Liver (tissue), 9 donors: Measurements from ENCODE around the gene MIDN. TPM values are rescaled to one million over a fixed set of nuclear protein-coding genes. Genes with fewer than 3 reads are reported as not detected.

Experiments
- DNase-seq: peaks from one replicate; pipeline ENCODE4 v3.0.0-alpha.2; 2017; ENCODE audit warnings: low spot score
- H3K27ac ChIP-seq, 2 donors: one replicate each; pipeline ENCODE4 v1.7.0; 2013; ENCODE audit warnings: inconsistent platforms in 2 of 2, low read length in 2 of 2, control low read depth in 1 of 2, low read depth in 1 of 2, mild to moderate bottlenecking in 1 of 2
- H3K27me3 ChIP-seq, 4 donors: one replicate each; pipeline versions ENCODE4 v1.6.1 to v1.7.0; 2013; ENCODE audit warnings: low read length in 3 of 4, inconsistent platforms in 1 of 4, mild to moderate bottlenecking in 1 of 4, moderate library complexity in 1 of 4; ENCODE audit not compliant: control insufficient read depth in 4 of 4, insufficient read depth in 4 of 4
- H3K36me3 ChIP-seq, 4 donors: one replicate each; pipeline versions ENCODE4 v1.6.1 to v1.7.0; 2013; ENCODE audit warnings: low read length in 3 of 4, mild to moderate bottlenecking in 3 of 4, low read depth in 1 of 4, moderate library complexity in 1 of 4; ENCODE audit not compliant: control insufficient read depth in 4 of 4, insufficient read depth in 3 of 4
- H3K4me1 ChIP-seq, 4 donors: one replicate each; pipeline versions ENCODE4 v1.6.1 to v1.7.0; 2013; ENCODE audit warnings: low read length in 3 of 4, mild to moderate bottlenecking in 3 of 4, moderate library complexity in 1 of 4; ENCODE audit not compliant: control insufficient read depth in 4 of 4, insufficient read depth in 4 of 4
- H3K4me3 ChIP-seq, 3 donors: one replicate each; pipeline versions ENCODE4 v1.6.1 to v1.7.0; 2013; ENCODE audit warnings: low read length in 3 of 3, control low read depth in 1 of 3, low read depth in 1 of 3, mild to moderate bottlenecking in 1 of 3
- H3K9ac ChIP-seq, 2 donors: one replicate each; pipeline ENCODE4 v1.7.0; 2013; ENCODE audit warnings: low read length in 2 of 2, mild to moderate bottlenecking in 2 of 2, moderate library complexity in 2 of 2, control low read depth in 1 of 2, low read depth in 1 of 2
- H3K9me3 ChIP-seq, 4 donors: one replicate each; pipeline versions ENCODE4 v1.6.1 to v1.7.0; 2013; ENCODE audit warnings: low read length in 3 of 4; ENCODE audit not compliant: control insufficient read depth in 4 of 4
- EGR1 ChIP-seq, 2 donors: IDR thresholded peaks; 2 replicates each; pipeline ENCODE4 v1.6.1; 2016 to 2018; ENCODE audit warnings: antibody characterized with exemption in 2 of 2, low read depth in 2 of 2
- FOXA1 ChIP-seq: IDR thresholded peaks from 2 replicates; pipeline ENCODE4 v1.6.1; 2016; ENCODE audit warnings: antibody characterized with exemption
- GABPA ChIP-seq, 2 donors: IDR thresholded peaks in 1 of 2; conservative IDR thresholded peaks in 1 of 2; 2 replicates each; pipeline ENCODE4 v1.6.1; 2016; ENCODE audit warnings: antibody characterized with exemption in 2 of 2, mild to moderate bottlenecking in 1 of 2, moderate library complexity in 1 of 2
- HNF4A ChIP-seq, 2 donors: conservative IDR thresholded peaks; 2 replicates each; pipeline ENCODE4 v1.6.1; 2016; ENCODE audit warnings: antibody characterized with exemption in 2 of 2, mild to moderate bottlenecking in 2 of 2
- JUND ChIP-seq, 2 donors: IDR thresholded peaks; 2 replicates each; pipeline ENCODE4 v1.6.1; 2016; ENCODE audit warnings: antibody characterized with exemption in 2 of 2
- NR2F2 ChIP-seq: IDR thresholded peaks from 2 replicates; pipeline ENCODE4 v1.6.1; 2016; ENCODE audit warnings: antibody characterized with exemption
- RAD21 ChIP-seq, 2 donors: IDR thresholded peaks; 2 replicates each; pipeline ENCODE4 v1.6.1; 2016; ENCODE audit warnings: antibody characterized with exemption in 2 of 2, mild to moderate bottlenecking in 2 of 2
- RXRA ChIP-seq, 2 donors: IDR thresholded peaks; 2 replicates each; pipeline ENCODE4 v1.6.1; 2017 to 2018; ENCODE audit warnings: antibody characterized with exemption in 2 of 2, mild to moderate bottlenecking in 1 of 2
- SP1 ChIP-seq: IDR thresholded peaks from 2 replicates; pipeline ENCODE4 v1.6.1; 2018; ENCODE audit warnings: antibody characterized with exemption, mild to moderate bottlenecking
- TAF1 ChIP-seq: conservative IDR thresholded peaks from 2 replicates; pipeline ENCODE4 v1.6.1; 2016; ENCODE audit warnings: antibody characterized with exemption, mild to moderate bottlenecking
- WGBS: extraction: QIAGEN DNeasy Blood & Tissue Kit; methylation state at CpG from one replicate; pipeline ENCODE4 v1.1.7; 2013; 5-methylcytosine and 5-hydroxymethylcytosine counted together
- polyA plus RNA-seq, 2 donors: library from polyadenylated mRNA; stranded (reverse) in 1 of 2; unstranded in 1 of 2; fragments of 200-250 nt in 1 of 2; fragments of >200 nt in 1 of 2; fragmentation: Nextera tagmentation in 1 of 2; extraction: Ambion mirVana in 1 of 2; gene quantifications; one replicate each; pipeline versions ENCODE4 v1.2.1 to v1.2.3, GENCODE V29; 2013 to 2015
- total RNA-seq, 2 donors: library from RNA; depleted of rRNA; stranded (reverse); fragments of >200 nt; gene quantifications; one replicate each; pipeline ENCODE4 v1.2.3, GENCODE V29; 2014
- TF ChIP-seq, protein P1 (sequence below): IDR thresholded peaks from 2 replicates; pipeline ENCODE4 v1.6.1; 2016; ENCODE audit warnings: antibody characterized with exemption
- TF ChIP-seq, protein P2 (sequence below): IDR thresholded peaks from 2 replicates; pipeline ENCODE4 v1.6.1; 2016; ENCODE audit warnings: antibody characterized with exemption
- TF ChIP-seq, protein P3 (sequence below): IDR thresholded peaks from 2 replicates; pipeline ENCODE4 v1.6.1; 2016; ENCODE audit warnings: antibody characterized with exemption, mild to moderate bottlenecking
- TF ChIP-seq, protein P4 (sequence below): fragments of 150-350 bp; IDR thresholded peaks from 2 replicates; pipeline ENCODE4 v1.5.1; 2017; ENCODE audit warnings: improper control_type of control experiment, low read depth, low read length; ENCODE audit not compliant: missing input control
- donor health status: healthy.
- donor health status: healthy.
- donor health status: healthy.
- donor health status: healthy.
- donor health status: healthy.

Gene MIDN
- total and polyA plus RNA-seq, 4 donors = 2.9 to 22.9 (median 11.8) TPM

DNA sequence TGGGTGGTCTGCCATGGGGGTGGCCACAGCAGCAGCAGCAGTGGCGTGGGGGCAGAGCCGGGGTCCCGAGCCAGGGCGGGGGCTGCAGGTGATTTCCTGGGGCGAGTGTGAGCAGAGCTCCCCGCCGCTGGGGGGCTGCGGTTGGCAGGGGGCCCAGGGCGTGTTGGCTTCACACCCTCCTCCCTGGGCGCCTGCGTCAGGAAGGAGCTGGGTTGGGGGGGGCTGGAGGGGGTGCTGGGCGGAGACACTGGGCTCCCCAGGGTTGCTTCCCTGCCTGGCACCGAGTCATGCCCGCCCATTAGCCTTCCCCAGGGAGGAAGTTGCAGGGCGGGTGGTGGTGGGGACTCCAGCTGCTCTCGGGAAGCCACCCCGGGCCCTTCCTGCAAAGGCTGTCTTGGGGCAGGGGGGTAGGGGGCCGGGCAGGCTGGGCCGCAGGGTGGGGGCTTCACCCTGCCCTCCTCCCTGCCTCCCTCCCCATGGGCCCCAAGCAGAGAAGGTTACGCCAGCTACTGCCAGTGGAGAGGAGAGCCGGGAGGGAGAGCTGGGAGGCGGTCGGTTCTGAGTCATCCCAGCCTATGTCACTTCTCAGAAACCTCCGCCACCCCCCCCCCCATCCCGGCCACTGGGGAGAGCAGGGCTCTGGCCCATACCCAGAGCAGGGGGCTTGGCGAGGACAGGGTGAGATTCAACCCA, 4.6 kb downstream of the MIDN start:
- Histone ChIP-seq H3K9ac (no peak overlapping the region), H3K27me3 (no peaks in the 10 kb centered on the region), H3K4me3 (peak overlapping the region in 1 of 3 donors; percentile 75), H3K9me3 (no peaks in the 10 kb centered on the region), H3K27ac (peak overlapping the region; percentile 90 to 97), H3K4me1 (peaks cover 11 to 66% (median 40%) of the 10 kb centered on the region in 4 donors), H3K36me3 (peaks cover 20 to 30% (median 22%) of the 10 kb centered on the region in 4 donors)
- DNase-seq = peak; percentile 78
- 4% methylated on average over 26 of the region's 26 CpGs for WGBS
- TF ChIP-seq HNF4A (conservative IDR thresholded peaks at IDR 0.05) = no peak
- no peak for TF ChIP-seq GABPA (IDR thresholded peaks at IDR 0.05 in 1 of 2, conservative IDR thresholded peaks at IDR 0.05 in 1 of 2)
- no peak for TF ChIP-seq RAD21 (IDR thresholded peaks at IDR 0.05)
- no peak for TF ChIP-seq FOXA1
- TF ChIP-seq EGR1 (IDR thresholded peaks at IDR 0.05; ENCODE audit: low read depth in 2 of 2) = peak in 1 of 2 donors; percentile 2
- TF ChIP-seq, protein P1, sequence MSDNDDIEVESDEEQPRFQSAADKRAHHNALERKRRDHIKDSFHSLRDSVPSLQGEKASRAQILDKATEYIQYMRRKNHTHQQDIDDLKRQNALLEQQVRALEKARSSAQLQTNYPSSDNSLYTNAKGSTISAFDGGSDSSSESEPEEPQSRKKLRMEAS = no peak
- peak; percentile 73 to 85 for TF ChIP-seq JUND (IDR thresholded peaks at IDR 0.05)
- no peak for TF ChIP-seq TAF1
- TF ChIP-seq, protein P2, sequence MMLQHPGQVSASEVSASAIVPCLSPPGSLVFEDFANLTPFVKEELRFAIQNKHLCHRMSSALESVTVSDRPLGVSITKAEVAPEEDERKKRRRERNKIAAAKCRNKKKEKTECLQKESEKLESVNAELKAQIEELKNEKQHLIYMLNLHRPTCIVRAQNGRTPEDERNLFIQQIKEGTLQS = peak; percentile 70

DNA sequence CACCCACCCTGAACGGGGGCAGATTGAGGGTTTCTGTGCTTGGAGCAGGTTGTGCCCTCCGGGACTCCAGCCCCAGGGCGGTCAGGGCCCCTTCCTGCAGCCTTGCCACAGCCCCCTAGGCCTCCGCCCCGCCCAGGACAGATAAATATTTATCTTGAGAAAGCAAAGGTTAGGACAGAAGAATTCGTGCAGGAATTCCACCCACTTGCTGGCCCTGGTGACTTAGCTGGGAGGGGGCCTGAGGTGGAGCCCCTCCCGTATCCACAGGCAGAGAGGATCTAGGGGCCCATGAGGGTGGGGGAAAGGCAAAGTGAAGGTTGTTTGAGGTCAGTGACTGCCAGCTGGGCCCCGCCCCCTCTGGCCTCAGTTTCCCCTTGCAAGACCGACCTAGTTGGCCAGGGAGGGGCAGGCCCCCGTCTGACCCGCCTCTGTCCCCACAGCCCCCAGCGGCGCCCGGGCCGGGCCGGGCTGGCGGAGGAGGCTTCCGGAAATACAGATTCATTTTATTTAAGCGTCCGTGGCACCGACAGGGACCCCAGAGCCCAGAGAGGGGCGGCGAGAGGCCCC, 5.2 kb downstream of the MIDN start:
- Histone ChIP-seq H3K27ac (peak overlapping the region; percentile 90 to 97), H3K4me3 (peak overlapping the region in 1 of 3 donors; percentile 75), H3K9ac (peak overlapping the region in 1 of 2 donors; percentile 37), H3K4me1 (peaks cover 15 to 68% (median 41%) of the 10 kb centered on the region in 4 donors), H3K9me3 (no peaks in the 10 kb centered on the region), H3K27me3 (no peaks in the 10 kb centered on the region), H3K36me3 (peaks cover 20 to 30% (median 23%) of the 10 kb centered on the region in 4 donors)
- WGBS = 41% methylated on average over 23 of the region's 23 CpGs
- TF ChIP-seq RXRA (IDR thresholded peaks at IDR 0.05) (peak in 1 of 2 donors; percentile 69), RAD21 (IDR thresholded peaks at IDR 0.05) (no peak), HNF4A (conservative IDR thresholded peaks at IDR 0.05) (peak; percentile 23 to 42), EGR1 (IDR thresholded peaks at IDR 0.05; ENCODE audit: low read depth in 2 of 2) (peak in 1 of 2 donors; percentile 11), GABPA (IDR thresholded peaks at IDR 0.05 in 1 of 2, conservative IDR thresholded peaks at IDR 0.05 in 1 of 2) (no peak), NR2F2 (peak; percentile 61), SP1 (peak; percentile 23), JUND (IDR thresholded peaks at IDR 0.05) (peak in 1 of 2 donors; percentile 7)
- TF ChIP-seq, protein P3, sequence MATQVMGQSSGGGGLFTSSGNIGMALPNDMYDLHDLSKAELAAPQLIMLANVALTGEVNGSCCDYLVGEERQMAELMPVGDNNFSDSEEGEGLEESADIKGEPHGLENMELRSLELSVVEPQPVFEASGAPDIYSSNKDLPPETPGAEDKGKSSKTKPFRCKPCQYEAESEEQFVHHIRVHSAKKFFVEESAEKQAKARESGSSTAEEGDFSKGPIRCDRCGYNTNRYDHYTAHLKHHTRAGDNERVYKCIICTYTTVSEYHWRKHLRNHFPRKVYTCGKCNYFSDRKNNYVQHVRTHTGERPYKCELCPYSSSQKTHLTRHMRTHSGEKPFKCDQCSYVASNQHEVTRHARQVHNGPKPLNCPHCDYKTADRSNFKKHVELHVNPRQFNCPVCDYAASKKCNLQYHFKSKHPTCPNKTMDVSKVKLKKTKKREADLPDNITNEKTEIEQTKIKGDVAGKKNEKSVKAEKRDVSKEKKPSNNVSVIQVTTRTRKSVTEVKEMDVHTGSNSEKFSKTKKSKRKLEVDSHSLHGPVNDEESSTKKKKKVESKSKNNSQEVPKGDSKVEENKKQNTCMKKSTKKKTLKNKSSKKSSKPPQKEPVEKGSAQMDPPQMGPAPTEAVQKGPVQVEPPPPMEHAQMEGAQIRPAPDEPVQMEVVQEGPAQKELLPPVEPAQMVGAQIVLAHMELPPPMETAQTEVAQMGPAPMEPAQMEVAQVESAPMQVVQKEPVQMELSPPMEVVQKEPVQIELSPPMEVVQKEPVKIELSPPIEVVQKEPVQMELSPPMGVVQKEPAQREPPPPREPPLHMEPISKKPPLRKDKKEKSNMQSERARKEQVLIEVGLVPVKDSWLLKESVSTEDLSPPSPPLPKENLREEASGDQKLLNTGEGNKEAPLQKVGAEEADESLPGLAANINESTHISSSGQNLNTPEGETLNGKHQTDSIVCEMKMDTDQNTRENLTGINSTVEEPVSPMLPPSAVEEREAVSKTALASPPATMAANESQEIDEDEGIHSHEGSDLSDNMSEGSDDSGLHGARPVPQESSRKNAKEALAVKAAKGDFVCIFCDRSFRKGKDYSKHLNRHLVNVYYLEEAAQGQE = no peak
- TF ChIP-seq, protein P4, sequence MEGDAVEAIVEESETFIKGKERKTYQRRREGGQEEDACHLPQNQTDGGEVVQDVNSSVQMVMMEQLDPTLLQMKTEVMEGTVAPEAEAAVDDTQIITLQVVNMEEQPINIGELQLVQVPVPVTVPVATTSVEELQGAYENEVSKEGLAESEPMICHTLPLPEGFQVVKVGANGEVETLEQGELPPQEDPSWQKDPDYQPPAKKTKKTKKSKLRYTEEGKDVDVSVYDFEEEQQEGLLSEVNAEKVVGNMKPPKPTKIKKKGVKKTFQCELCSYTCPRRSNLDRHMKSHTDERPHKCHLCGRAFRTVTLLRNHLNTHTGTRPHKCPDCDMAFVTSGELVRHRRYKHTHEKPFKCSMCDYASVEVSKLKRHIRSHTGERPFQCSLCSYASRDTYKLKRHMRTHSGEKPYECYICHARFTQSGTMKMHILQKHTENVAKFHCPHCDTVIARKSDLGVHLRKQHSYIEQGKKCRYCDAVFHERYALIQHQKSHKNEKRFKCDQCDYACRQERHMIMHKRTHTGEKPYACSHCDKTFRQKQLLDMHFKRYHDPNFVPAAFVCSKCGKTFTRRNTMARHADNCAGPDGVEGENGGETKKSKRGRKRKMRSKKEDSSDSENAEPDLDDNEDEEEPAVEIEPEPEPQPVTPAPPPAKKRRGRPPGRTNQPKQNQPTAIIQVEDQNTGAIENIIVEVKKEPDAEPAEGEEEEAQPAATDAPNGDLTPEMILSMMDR = no peak
- TF ChIP-seq, protein P2 = peak; percentile 0
- DNase-seq = no peak
